NCI-H2171 (cell line): ENCODE measurements around the gene TRIM44.

Source experiments
- DNase-seq: peaks from one replicate; lab custom pipeline; 2025; lab: John Stamatoyannopoulos, UW

The TRIM44 gene

GRCh38 chr11:35791088-35791958, 128.7 kb downstream of the TRIM44 start:
- DNase-seq = peak; percentile 100

GRCh38 chr11:35792148-35792845, 129.7 kb downstream of the TRIM44 start:
- peak; percentile 98 for DNase-seq

GRCh38 chr11:35792846-35793192, 130.2 kb downstream of the TRIM44 start:
- DNase-seq = no peak

GRCh38 chr11:35794333-35794732, 131.8 kb downstream of the TRIM44 start:
- DNase-seq = no peak

- no peak for DNase-seq
Observed at GRCh38 chr11:35794850-35795249, 132.3 kb downstream of the TRIM44 start.

- no peak for DNase-seq
Observed at GRCh38 chr11:35796562-35796961, 134.0 kb downstream of the TRIM44 start.

- DNase-seq = no peak
Observed at GRCh38 chr11:35798423-35798822, 135.8 kb downstream of the TRIM44 start.

GRCh38 chr11:35798983-35799382, 136.4 kb downstream of the TRIM44 start:
- DNase-seq = peak; percentile 87

GRCh38 chr11:35799655-35800054, 137.1 kb downstream of the TRIM44 start:
- no peak for DNase-seq

GRCh38 chr11:35800970-35801953, 138.7 kb downstream of the TRIM44 start:
- no peak for DNase-seq

- no peak for DNase-seq
Observed at GRCh38 chr11:35802221-35802620, 139.6 kb downstream of the TRIM44 start.

- DNase-seq = no peak
Observed at GRCh38 chr11:35802672-35803071, 140.1 kb downstream of the TRIM44 start.

- no peak for DNase-seq
Observed at GRCh38 chr11:35803115-35803514, 140.5 kb downstream of the TRIM44 start.

GRCh38 chr11:35804451-35805040, 142.0 kb downstream of the TRIM44 start:
- DNase-seq = no peak

- DNase-seq = no peak
Observed at GRCh38 chr11:35809561-35809960, 147.0 kb downstream of the TRIM44 start.

GRCh38 chr11:35810045-35810645, 147.6 kb downstream of the TRIM44 start:
- no peak for DNase-seq

GRCh38 chr11:35811783-35812182, 149.2 kb downstream of the TRIM44 start:
- DNase-seq = no peak

- no peak for DNase-seq
Observed at GRCh38 chr11:35812828-35813227, 150.3 kb downstream of the TRIM44 start.

GRCh38 chr11:35814081-35814695, 151.6 kb downstream of the TRIM44 start:
- no peak for DNase-seq

- DNase-seq = no peak
Observed at GRCh38 chr11:35814720-35815305, 152.2 kb downstream of the TRIM44 start.
